Small intestine (tissue), 7 donors: ENCODE data around the gene PGBD4. TPM values are rescaled to one million over a fixed set of nuclear protein-coding genes. Genes with fewer than 3 reads are reported as not detected.
A peak's percentile ranks its signal among the peaks of the same experiment; 100 is the strongest.

Experiments used
- DNase-seq, 2 donors: peaks; one replicate each; pipeline versions ENCODE4 v3.0.0 to v3.0.0-alpha.2; 2013
- FAIRE-seq: peaks from 2 replicates; lab custom pipeline; 2012; peaks lifted over from hg19 to GRCh38; lab: Jason Lieb, UNC
- H3K27ac ChIP-seq, 3 donors: one replicate each; pipeline ENCODE4 v1.5.1; 2013; ENCODE audit warnings: low read length in 2 of 3, mild to moderate bottlenecking in 2 of 3, control low read depth in 1 of 3, inconsistent platforms in 1 of 3, low read depth in 1 of 3, moderate library complexity in 1 of 3
- H3K27me3 ChIP-seq, 3 donors: one replicate each; pipeline ENCODE4 v1.6.1; 2013; ENCODE audit warnings: low read length in 3 of 3, inconsistent platforms in 1 of 3; ENCODE audit not compliant: control insufficient read depth in 3 of 3, insufficient read depth in 3 of 3
- H3K36me3 ChIP-seq, 3 donors: one replicate each; pipeline ENCODE4 v1.6.1; 2013; ENCODE audit warnings: low read length in 3 of 3, inconsistent platforms in 1 of 3, low read depth in 1 of 3, mild to moderate bottlenecking in 1 of 3, moderate library complexity in 1 of 3; ENCODE audit not compliant: control insufficient read depth in 3 of 3, insufficient read depth in 2 of 3
- H3K4me1 ChIP-seq, 3 donors: one replicate each; pipeline ENCODE4 v1.6.1; 2013; ENCODE audit warnings: low read length in 2 of 3, inconsistent platforms in 1 of 3, low read depth in 1 of 3, mild to moderate bottlenecking in 1 of 3, moderate library complexity in 1 of 3; ENCODE audit not compliant: control insufficient read depth in 3 of 3, insufficient read depth in 2 of 3
- H3K4me3 ChIP-seq, 3 donors: one replicate each; pipeline ENCODE4 v1.5.1; 2013; ENCODE audit warnings: low read length in 3 of 3, control low read depth in 1 of 3, inconsistent platforms in 1 of 3, low read depth in 1 of 3, mild to moderate bottlenecking in 1 of 3, moderate library complexity in 1 of 3
- H3K9me3 ChIP-seq, 2 donors: one replicate each; pipeline ENCODE4 v1.6.1; 2013; ENCODE audit warnings: low read depth in 1 of 2, low read length in 1 of 2; ENCODE audit not compliant: control insufficient read depth in 2 of 2, insufficient read depth in 1 of 2
- WGBS, 3 donors: extraction: QIAGEN DNeasy Blood & Tissue Kit; methylation state at CpG; one replicate each; pipeline ENCODE4 v1.1.7; 2013; 5-methylcytosine and 5-hydroxymethylcytosine counted together
- polyA plus RNA-seq, 4 donors: library from polyadenylated mRNA; stranded (reverse) in 3 of 4; unstranded in 1 of 4; fragments of 200-250 nt in 3 of 4; fragments of 120-200 nt in 1 of 4; gene quantifications; one replicate each; pipeline versions ENCODE4 v1.2.1 to v1.2.3, GENCODE V29; 2013
- donor health status: healthy with polysubstance abuse.
- donor health status: control.
- donor health status: control.
- donor health status: Bipolar disorder and iron deficiency.
- donor health status: healthy.

The PGBD4 gene
- polyA plus RNA-seq, 4 donors: 0.27 to 1.6 (median 0.98) TPM

DNA sequence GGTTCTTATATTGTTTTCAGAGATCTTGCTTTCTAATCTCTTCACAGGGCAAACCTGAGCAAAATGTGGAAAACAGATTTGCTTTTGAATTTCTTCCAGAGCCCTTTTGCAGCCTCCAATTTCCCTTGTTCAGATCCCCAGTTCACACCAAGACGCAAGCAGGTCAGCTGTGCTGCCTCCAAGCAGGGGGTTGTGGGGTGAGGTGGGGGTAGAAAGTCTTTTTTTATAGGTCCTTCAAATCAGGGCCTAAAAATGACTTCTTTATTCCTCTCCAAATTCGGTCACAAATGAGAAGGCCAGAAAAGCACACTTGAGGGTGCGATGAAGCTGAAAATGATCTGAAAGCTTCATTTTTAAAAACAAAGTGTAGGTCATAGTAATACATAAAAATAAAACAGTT lies 36.6 kb upstream of the PGBD4 start:
- DNase-seq (no peak), FAIRE-seq (no peak)
- Histone ChIP-seq H3K4me3 (no peak overlapping the region), H3K36me3 (no peaks in the 10 kb centered on the region), H3K4me1 (no peaks in the 10 kb centered on the region), H3K27me3 (no peaks in the 10 kb centered on the region), H3K27ac (no peak overlapping the region), H3K9me3 (no peaks in the 10 kb centered on the region)
- 84 to 97% (median 87%) methylated on average over 3 of the region's 3 CpGs for WGBS, 3 donors

DNA sequence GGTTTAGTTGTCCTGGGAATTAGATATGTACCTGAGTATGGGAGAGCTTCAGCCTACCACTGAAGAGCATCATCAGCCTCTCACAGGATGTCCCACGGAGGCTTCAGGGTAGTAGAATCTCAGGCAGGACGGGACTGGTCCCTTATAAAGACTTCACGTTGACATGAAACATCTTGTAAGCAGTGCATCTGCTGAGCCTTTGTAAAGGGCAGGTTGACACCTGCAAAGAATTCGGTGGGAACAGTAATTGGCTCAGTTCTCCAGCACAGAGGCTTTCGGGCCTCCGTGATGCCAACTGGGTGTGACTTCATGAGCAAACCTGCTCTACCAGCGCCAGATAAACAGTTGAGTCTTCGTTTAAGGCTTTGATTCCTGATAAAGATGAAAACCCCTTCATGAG lies 35.9 kb upstream of the PGBD4 start:
- no peak for FAIRE-seq
- 76 to 85% (median 80%) methylated on average over 8 of the region's 8 CpGs for WGBS, 3 donors
- Histone ChIP-seq H3K9me3 (no peaks in the 10 kb centered on the region), H3K27ac (no peak overlapping the region), H3K4me3 (no peak overlapping the region), H3K27me3 (no peaks in the 10 kb centered on the region), H3K4me1 (no peaks in the 10 kb centered on the region), H3K36me3 (no peaks in the 10 kb centered on the region)
- no peak for DNase-seq

GRCh38 chr15:34070003-34070402 lies 31.9 kb upstream of the PGBD4 start:
- 81 to 83% (median 81%) methylated on average over 6 of the region's 6 CpGs for WGBS, 3 donors
- FAIRE-seq: no peak
- Histone ChIP-seq H3K27me3 (no peaks in the 10 kb centered on the region), H3K4me1 (no peaks in the 10 kb centered on the region), H3K9me3 (no peaks in the 10 kb centered on the region), H3K36me3 (peaks cover 0 to 1% (median 0%) of the 10 kb centered on the region in 3 donors), H3K27ac (no peak overlapping the region), H3K4me3 (no peak overlapping the region)
- DNase-seq: no peak

GRCh38 chr15:34076785-34077184 lies 25.1 kb upstream of the PGBD4 start:
- 90 to 94% (median 91%) methylated on average over 4 of the region's 4 CpGs for WGBS, 3 donors
- no peak for FAIRE-seq

GRCh38 chr15:34078900-34079299 lies 23.0 kb upstream of the PGBD4 start:
- FAIRE-seq (no peak), DNase-seq (peak in 1 of 2 donors; percentile 34)
- Histone ChIP-seq H3K27me3 (no peaks in the 10 kb centered on the region), H3K27ac (no peak overlapping the region), H3K4me3 (no peak overlapping the region), H3K4me1 (no peaks in the 10 kb centered on the region), H3K36me3 (peaks cover 0 to 4% (median 0%) of the 10 kb centered on the region in 3 donors), H3K9me3 (peaks cover 0 to 3% of the 10 kb centered on the region in 2 donors)
- WGBS, 3 donors: 78 to 85% (median 80%) methylated on average over 3 of the region's 3 CpGs

More at GRCh38 chr15:34076785-34077184, 25.1 kb upstream of the PGBD4 start:
- no peak overlapping the region for H3K27ac ChIP-seq
- no peaks in the 10 kb centered on the region for H3K27me3 ChIP-seq
- no peak for DNase-seq
- no peak overlapping the region for H3K4me3 ChIP-seq
- H3K9me3 ChIP-seq: peaks cover 0 to 3% of the 10 kb centered on the region in 2 donors
- H3K36me3 ChIP-seq: peaks cover 0 to 1% (median 0%) of the 10 kb centered on the region in 3 donors
- no peaks in the 10 kb centered on the region for H3K4me1 ChIP-seq

- FAIRE-seq: no peak
- 25 to 63% (median 60%) methylated on average over 4 of the region's 4 CpGs for WGBS, 3 donors
- Histone ChIP-seq H3K27ac (no peak overlapping the region), H3K4me1 (no peaks in the 10 kb centered on the region), H3K9me3 (peaks cover 0 to 3% of the 10 kb centered on the region in 2 donors), H3K36me3 (peaks cover 3 to 5% (median 3%) of the 10 kb centered on the region in 3 donors), H3K4me3 (no peak overlapping the region), H3K27me3 (no peaks in the 10 kb centered on the region)
- peak; percentile 61 to 63 for DNase-seq
Observed at GRCh38 chr15:34079904-34080303, 22.0 kb upstream of the PGBD4 start.

DNA sequence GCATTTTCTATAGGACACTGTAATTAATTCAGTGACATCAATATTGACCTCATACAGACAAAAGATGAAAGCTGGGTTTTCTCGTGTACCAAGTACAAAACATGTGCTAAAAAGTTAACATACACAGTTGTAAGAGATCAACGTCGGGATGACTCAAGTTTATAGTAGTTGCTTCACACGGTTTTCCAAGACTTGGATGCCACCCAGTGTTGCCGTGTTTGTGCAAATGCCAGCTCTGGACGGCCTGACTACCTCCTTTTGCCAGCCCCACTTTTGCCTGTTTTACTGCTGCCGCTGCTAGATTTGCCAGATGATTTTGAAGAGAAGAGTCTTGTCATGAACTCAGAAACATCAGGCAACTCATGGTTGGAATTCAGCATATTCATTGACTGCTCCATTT lies 17.8 kb upstream of the PGBD4 start:
- WGBS, 3 donors: 64 to 71% (median 69%) methylated on average over 7 of the region's 7 CpGs
- Histone ChIP-seq H3K4me3 (no peak overlapping the region), H3K4me1 (no peaks in the 10 kb centered on the region), H3K27ac (no peak overlapping the region), H3K27me3 (no peaks in the 10 kb centered on the region), H3K36me3 (peaks cover 9 to 19% (median 11%) of the 10 kb centered on the region in 3 donors), H3K9me3 (no peaks in the 10 kb centered on the region)
- DNase-seq: no peak
- no peak for FAIRE-seq

- FAIRE-seq (no peak), DNase-seq (no peak)
- H3K36me3 ChIP-seq: peaks cover 9 to 23% (median 11%) of the 10 kb centered on the region in 3 donors
- no peak overlapping the region for H3K27ac ChIP-seq
- H3K4me3 ChIP-seq: no peak overlapping the region
- no peaks in the 10 kb centered on the region for H3K4me1 ChIP-seq
- no peaks in the 10 kb centered on the region for H3K9me3 ChIP-seq
- 86 to 93% (median 92%) methylated on average over 2 of the region's 2 CpGs for WGBS, 3 donors
- H3K27me3 ChIP-seq: no peaks in the 10 kb centered on the region
Observed at GRCh38 chr15:34085746-34086145, 16.1 kb upstream of the PGBD4 start.

- DNase-seq (no peak), FAIRE-seq (no peak)
- H3K36me3 ChIP-seq: peaks cover 0 to 8% (median 0%) of the 10 kb centered on the region in 3 donors
- H3K27ac ChIP-seq: no peak overlapping the region
- 93 to 98% (median 95%) methylated on average over 5 of the region's 5 CpGs for WGBS, 3 donors
- peaks cover 0 to 4% (median 0%) of the 10 kb centered on the region in 3 donors for H3K4me1 ChIP-seq
- H3K9me3 ChIP-seq: peaks cover 0 to 8% of the 10 kb centered on the region in 2 donors
- H3K4me3 ChIP-seq: no peak overlapping the region
- no peaks in the 10 kb centered on the region for H3K27me3 ChIP-seq
Observed at GRCh38 chr15:34099914-34100313, 2.0 kb upstream of the PGBD4 start.
